ENCODE results near the gene SENP5.

GRCh38 chr3:196914866-196915265 is 47.1 kb downstream of the SENP5 start:
- TF ChIP-seq EZH2 (IDR thresholded peaks at IDR 0.05; ENCODE audit: insufficient read depth, poor library complexity, severe bottlenecking) (no peak), EZH2phosphoT487 (IDR thresholded peaks at IDR 0.05; ENCODE audit: insufficient read depth, low read depth) (no peak)

Measured in GM23248 (cell line).